Thyroid gland (tissue), 4 donors: ENCODE measurements around the gene HELZ. TPM values are rescaled to one million over a fixed set of nuclear protein-coding genes. Genes with fewer than 3 reads are reported as not detected.

Experiments used
- DNase-seq, 2 donors: peaks; one replicate each; pipeline ENCODE4 v3.0.0-alpha.2; 2019
- H3K27ac ChIP-seq, 3 donors: fragments of 200-600 bp; sonication (generic); 1 replicate in 2 of 3; 2 replicates in 1 of 3; pipeline ENCODE4 v1.5.1; 2016 to 2019; ENCODE audit warnings: mild to moderate bottlenecking in 1 of 3, moderate library complexity in 1 of 3
- H3K27me3 ChIP-seq: fragments of 200-600 bp; sonication (generic); one replicate; pipeline ENCODE4 v1.5.1; 2019
- H3K36me3 ChIP-seq, 2 donors: fragments of 200-600 bp; sonication (generic); one replicate each; pipeline ENCODE4 v1.5.1; 2016 to 2019
- H3K4me1 ChIP-seq, 2 donors: fragments of 200-600 bp; sonication (generic); one replicate each; pipeline ENCODE4 v1.5.1; 2017 to 2019
- H3K4me3 ChIP-seq, 3 donors: fragments of 200-600 bp; sonication (generic); replicated peaks in 1 of 3; 1 replicate in 2 of 3; 2 replicates in 1 of 3; pipeline ENCODE4 v1.5.1; 2016; ENCODE audit warnings: mild to moderate bottlenecking in 1 of 3
- H3K9me3 ChIP-seq: fragments of 200-600 bp; sonication (generic); one replicate; pipeline ENCODE4 v1.5.1; 2017
- CTCF ChIP-seq, 6 experiments: fragments of 200-600 bp in 3 of 6; fragments of 450-650 bp in 3 of 6; sonication (generic) in 3 of 6; IDR thresholded peaks; one replicate each; pipeline ENCODE4 v1.5.1; 2016 to 2019; ENCODE audit warnings: antibody characterized with exemption in 6 of 6, mild to moderate bottlenecking in 2 of 6, inconsistent platforms in 1 of 6, moderate library complexity in 1 of 6
- POLR2A ChIP-seq, 2 donors: fragments of 450-650 bp; IDR thresholded peaks; one replicate each; pipeline ENCODE4 v1.6.1; 2017; ENCODE audit warnings: antibody characterized with exemption in 2 of 2, mild to moderate bottlenecking in 2 of 2, moderate library complexity in 1 of 2
- WGBS, 2 donors: methylation state at CpG; one replicate each; pipeline ENCODE4 v1.1.5; 2017; 5-methylcytosine and 5-hydroxymethylcytosine counted together
- intact Hi-C: fragments of 100-400 bp; cut with DNase I; formaldehyde crosslinking; loops from one replicate; pipeline ENCODE4 v1.15.1; 2023
- total RNA-seq, 4 donors: library from RNA; depleted of rRNA; stranded (reverse); fragments of >200 nt; gene quantifications; one replicate each; pipeline ENCODE4 v1.2.3, GENCODE V29; 2016

HELZ gene
- total RNA-seq, 4 donors from 2014 or later = 63.4 to 134 (median 88.2) TPM

- DNase-seq = no peak
- TF ChIP-seq POLR2A (IDR thresholded peaks at IDR 0.05) (no peak), CTCF (IDR thresholded peaks at IDR 0.05) (no peak)
- H3K4me3 ChIP-seq = no peak overlapping the region
- intact Hi-C loops = no loop called here
- no peaks in the 10 kb centered on the region for H3K27me3 ChIP-seq
- no peak overlapping the region for H3K27ac ChIP-seq
- 92 to 93% methylated on average over 9 of the region's 9 CpGs for WGBS, 2 donors
- H3K9me3 ChIP-seq = no peaks in the 10 kb centered on the region
- no peaks in the 10 kb centered on the region for H3K36me3 ChIP-seq
- no peaks in the 10 kb centered on the region for H3K4me1 ChIP-seq
These were observed 192.1 kb downstream of the HELZ start for GRCh38 chr17:67052720-67053437.

- TF ChIP-seq CTCF (IDR thresholded peaks at IDR 0.05) (no peak), POLR2A (IDR thresholded peaks at IDR 0.05) (no peak)
These were observed 193.2 kb downstream of the HELZ start for GRCh38 chr17:67051837-67052236.

GRCh38 chr17:67051155-67051538 is 193.8 kb downstream of the HELZ start:
- Histone ChIP-seq H3K27ac (no peak overlapping the region), H3K4me3 (no peak overlapping the region), H3K9me3 (no peaks in the 10 kb centered on the region), H3K27me3 (no peaks in the 10 kb centered on the region), H3K36me3 (no peaks in the 10 kb centered on the region), H3K4me1 (no peaks in the 10 kb centered on the region)
- DNase-seq = no peak
- intact Hi-C loops = no loop called here
- 84 to 94% methylated on average over 2 of the region's 4 CpGs for WGBS, 2 donors
- TF ChIP-seq POLR2A (IDR thresholded peaks at IDR 0.05) = no peak
- no peak for TF ChIP-seq CTCF (IDR thresholded peaks at IDR 0.05)

More at GRCh38 chr17:67051837-67052236, 193.2 kb downstream of the HELZ start:
- no peaks in the 10 kb centered on the region for H3K27me3 ChIP-seq
- no peaks in the 10 kb centered on the region for H3K4me1 ChIP-seq
- H3K9me3 ChIP-seq = no peaks in the 10 kb centered on the region
- no peaks in the 10 kb centered on the region for H3K36me3 ChIP-seq
- no peak for DNase-seq
- intact Hi-C loops = no loop called here
- no peak overlapping the region for H3K4me3 ChIP-seq
- H3K27ac ChIP-seq = no peak overlapping the region
- WGBS, 2 donors = 74 to 82% methylated on average over 5 of the region's 5 CpGs

GRCh38 chr17:67050471-67051154 is 194.4 kb downstream of the HELZ start:
- no peaks in the 10 kb centered on the region for H3K27me3 ChIP-seq
- no peak overlapping the region for H3K27ac ChIP-seq
- DNase-seq = no peak
- 90 to 97% methylated on average over 6 of the region's 6 CpGs for WGBS, 2 donors
- no peaks in the 10 kb centered on the region for H3K9me3 ChIP-seq
- TF ChIP-seq POLR2A (IDR thresholded peaks at IDR 0.05) (no peak), CTCF (IDR thresholded peaks at IDR 0.05) (no peak)
- no peak overlapping the region for H3K4me3 ChIP-seq
- intact Hi-C loops = no loop called here
- no peaks in the 10 kb centered on the region for H3K36me3 ChIP-seq
- no peaks in the 10 kb centered on the region for H3K4me1 ChIP-seq

- Histone ChIP-seq H3K36me3 (no peaks in the 10 kb centered on the region), H3K27me3 (no peaks in the 10 kb centered on the region), H3K4me3 (no peak overlapping the region), H3K4me1 (no peaks in the 10 kb centered on the region), H3K9me3 (no peaks in the 10 kb centered on the region), H3K27ac (no peak overlapping the region)
- no peak for DNase-seq
- no peak for TF ChIP-seq CTCF (IDR thresholded peaks at IDR 0.05)
- intact Hi-C loops = no loop called here
- 87 to 100% methylated on average over 1 of the region's 1 CpG for WGBS, 2 donors
These were observed 194.9 kb downstream of the HELZ start for GRCh38 chr17:67050066-67050465.
